Stimulated activated CD8-positive, alpha-beta memory T cell treated with anti-CD3 and anti-CD28 coated beads, Interleukin-7, amount 100 ng/mL, for 1 hour (primary cell): ENCODE measurements around the gene POU6F2.
A peak's percentile ranks its signal among the peaks of the same experiment; 100 is the strongest.

Experiments used
- DNase-seq, 2 donors: peaks; one replicate each; pipeline ENCODE4 v3.0.0-alpha.2; 2020; ENCODE audit warnings: low read depth in 2 of 2

POU6F2 gene

DNA sequence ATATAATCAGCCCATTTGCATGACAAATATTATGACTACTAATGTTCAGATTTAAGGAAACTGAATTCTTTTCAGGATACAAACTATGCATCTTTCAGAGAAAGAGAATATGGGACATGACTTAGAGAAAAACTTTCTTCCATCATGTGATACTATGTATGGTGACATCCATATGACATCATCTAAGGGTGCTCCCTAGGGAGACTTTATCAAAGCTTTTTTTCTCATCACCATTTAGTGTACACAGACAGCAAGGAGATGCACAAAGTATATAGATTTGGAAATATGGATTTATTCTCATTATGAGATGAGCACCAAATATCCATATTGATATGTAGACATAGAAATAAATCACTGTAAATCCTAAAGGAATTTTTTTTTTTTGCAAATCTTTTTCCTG, 424.3 kb downstream of the POU6F2 start:
- no peak for DNase-seq

DNA sequence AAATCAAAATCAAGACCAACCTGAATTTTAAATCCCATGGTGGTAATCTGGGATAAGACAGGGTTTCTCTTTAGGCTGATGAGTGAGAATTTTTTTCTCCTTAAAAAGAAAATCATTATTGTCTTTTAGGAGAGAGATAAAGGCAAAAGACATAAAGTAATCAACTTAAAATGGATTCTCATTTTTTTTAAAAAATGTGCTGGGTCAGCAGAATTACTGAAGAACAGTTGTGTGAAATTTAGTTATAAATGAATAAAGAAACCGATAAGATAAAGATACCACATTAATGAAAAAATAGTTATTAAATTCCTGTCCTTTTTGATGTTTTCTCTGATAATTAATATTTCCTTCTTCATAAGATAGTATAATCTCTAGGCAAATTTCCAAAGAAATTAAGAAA, 427.2 kb downstream of the POU6F2 start:
- no peak for DNase-seq

GRCh38 chr7:39405581-39405980, 427.9 kb downstream of the POU6F2 start:
- DNase-seq: no peak

GRCh38 chr7:39406467-39406866, 428.8 kb downstream of the POU6F2 start:
- DNase-seq: no peak

DNA sequence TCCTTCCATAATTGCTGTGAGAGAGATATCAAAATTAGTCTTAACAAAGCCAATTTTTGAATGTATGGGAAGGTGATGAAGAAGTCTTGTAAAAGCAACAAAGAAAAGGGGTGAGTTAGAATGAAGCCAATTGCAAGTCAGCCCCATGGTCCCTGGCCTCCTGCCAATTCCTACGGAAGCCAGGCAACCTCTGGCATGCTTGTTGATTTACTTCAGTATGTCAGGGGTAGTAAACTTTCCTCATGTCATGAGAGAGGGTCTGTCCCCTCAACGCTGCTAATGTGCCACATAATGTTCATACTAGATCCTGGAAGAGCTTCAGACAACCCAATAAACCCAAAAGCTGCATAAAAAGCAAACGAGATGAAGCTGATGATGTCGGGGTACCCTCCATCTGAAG, 429.4 kb downstream of the POU6F2 start:
- no peak for DNase-seq

GRCh38 chr7:39407723-39408122, 430.0 kb downstream of the POU6F2 start:
- DNase-seq: no peak

- DNase-seq: no peak
Measured at GRCh38 chr7:39408906-39409305, 431.2 kb downstream of the POU6F2 start.

DNA sequence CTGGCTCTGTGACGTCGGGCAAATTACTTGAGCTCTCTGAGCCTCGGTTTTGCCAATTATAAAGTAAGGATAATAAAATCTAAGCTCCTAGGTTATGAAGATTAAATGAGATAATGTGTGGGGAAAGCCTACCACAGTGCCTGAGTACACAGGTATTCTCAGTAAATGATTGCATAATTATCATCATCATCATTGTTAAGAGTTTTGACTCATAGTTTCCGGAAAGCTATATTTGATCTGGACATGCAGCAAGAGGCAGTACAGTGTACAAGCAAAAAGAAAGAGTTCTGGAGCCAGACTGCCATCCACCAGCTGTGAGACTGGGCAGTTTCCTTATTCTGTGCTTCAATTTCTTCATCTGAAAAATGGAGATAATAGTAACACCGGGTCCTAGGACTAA, 432.9 kb downstream of the POU6F2 start:
- DNase-seq: no peak

DNA sequence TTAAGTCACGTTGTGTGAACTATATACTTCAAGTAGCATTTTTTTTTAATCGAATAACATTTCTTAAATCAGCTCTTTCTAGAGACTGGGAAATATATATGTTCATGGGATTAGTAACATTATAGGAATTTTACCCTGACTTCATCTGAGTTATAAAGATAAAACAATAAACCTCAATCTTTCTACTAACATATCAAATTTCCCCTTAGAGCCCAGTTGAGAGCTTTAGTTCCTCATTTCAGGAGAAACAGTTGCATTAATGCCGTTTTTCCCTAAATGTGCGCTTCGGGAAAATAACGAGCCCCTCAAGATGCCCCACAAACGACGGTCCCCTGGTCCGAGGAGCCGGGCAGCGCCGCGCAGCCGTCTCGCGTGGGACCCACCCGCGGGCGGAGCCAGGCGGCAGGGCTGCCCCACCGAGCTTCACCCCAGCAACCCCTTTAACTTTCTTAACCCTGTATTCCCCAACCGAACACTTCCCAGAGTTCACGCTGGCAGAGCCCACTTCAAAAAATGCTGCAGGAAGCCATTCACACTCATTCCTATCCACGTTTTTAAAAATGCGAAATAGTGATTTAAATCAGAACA, 436.0 kb downstream of the POU6F2 start:
- DNase-seq: no peak

GRCh38 chr7:39414224-39415035, 436.7 kb downstream of the POU6F2 start:
- peak in 1 of 2 donors; percentile 2 for DNase-seq

- DNase-seq: no peak
Measured at GRCh38 chr7:39415091-39415787, 437.5 kb downstream of the POU6F2 start.

DNA sequence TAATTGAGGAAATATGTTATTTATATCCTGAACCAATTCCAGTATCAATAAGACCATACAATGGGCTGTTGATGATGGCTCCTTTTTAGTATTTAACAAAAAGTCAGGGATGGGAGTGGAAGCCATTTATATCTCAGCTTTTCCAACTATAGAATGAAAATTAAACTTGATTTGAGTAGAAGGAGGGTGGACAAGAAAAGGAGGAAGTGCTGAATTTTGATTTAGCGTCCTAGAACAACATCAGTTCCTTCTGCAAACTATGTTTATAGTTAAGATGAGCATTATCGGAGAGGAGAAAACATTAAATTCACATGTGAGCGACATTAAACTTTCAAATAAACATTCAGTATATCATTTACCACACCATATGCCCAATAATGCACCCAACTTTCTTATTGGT, 439.2 kb downstream of the POU6F2 start:
- DNase-seq: no peak

GRCh38 chr7:39417642-39418041, 439.9 kb downstream of the POU6F2 start:
- no peak for DNase-seq

DNA sequence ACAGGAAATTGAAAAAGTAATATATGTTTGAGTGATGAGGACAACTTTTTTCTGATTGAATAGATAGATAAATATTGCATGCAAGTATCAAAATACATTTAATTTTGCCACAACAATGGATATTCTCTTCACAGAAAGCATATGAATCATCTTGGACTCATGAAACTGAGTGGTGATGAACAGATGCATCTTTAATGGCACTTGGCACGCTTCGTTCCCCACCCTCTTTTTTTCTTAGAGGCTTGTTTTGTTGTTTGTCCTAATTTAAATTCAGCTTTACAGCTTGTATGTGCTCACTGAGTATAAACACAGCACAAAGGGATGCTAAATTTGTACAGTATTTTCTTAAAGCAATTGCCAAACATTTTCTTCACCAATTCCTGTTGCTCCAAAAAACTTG, 443.5 kb downstream of the POU6F2 start:
- no peak for DNase-seq

GRCh38 chr7:39421661-39422060, 444.0 kb downstream of the POU6F2 start:
- DNase-seq: no peak

DNA sequence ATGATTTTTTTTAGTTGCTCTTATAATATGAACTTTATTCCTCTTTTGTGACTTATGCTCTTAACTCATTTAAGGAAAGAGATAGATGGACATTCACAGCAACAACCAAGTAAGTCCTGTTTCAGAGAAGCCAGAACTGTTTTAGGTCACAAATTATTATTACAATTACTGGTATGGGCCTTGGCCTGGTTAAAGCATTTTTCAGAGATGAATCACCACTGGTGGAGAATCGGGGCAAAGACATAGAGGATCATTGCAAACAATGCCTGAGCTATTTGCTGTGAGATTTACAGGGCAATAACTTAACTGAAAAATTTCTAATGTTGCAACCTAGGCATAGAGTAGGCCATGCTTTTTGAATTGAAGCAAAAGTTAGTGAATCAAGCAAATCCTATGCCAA, 450.5 kb downstream of the POU6F2 start:
- no peak for DNase-seq

GRCh38 chr7:39429421-39429820, 451.7 kb downstream of the POU6F2 start:
- no peak for DNase-seq

DNA sequence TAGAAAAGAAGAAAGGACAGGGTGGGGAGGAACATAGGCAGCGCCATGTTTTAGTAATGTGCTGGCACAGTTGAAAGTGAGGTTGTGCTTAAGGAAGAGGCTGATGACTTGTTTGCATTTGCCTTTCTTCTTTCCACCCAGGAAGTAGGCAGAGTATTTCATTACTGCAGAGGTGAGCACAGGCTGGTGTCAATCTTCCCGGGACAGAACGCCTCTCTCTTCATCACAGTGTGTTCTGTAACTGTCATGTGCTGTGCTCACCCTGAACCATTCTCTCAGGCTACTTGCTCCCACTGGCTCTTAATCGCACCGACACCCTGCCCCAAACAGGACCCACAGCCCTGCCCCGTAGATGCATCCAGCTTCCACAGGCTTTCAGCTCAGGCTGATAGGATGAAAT, 452.7 kb downstream of the POU6F2 start:
- DNase-seq: no peak

DNA sequence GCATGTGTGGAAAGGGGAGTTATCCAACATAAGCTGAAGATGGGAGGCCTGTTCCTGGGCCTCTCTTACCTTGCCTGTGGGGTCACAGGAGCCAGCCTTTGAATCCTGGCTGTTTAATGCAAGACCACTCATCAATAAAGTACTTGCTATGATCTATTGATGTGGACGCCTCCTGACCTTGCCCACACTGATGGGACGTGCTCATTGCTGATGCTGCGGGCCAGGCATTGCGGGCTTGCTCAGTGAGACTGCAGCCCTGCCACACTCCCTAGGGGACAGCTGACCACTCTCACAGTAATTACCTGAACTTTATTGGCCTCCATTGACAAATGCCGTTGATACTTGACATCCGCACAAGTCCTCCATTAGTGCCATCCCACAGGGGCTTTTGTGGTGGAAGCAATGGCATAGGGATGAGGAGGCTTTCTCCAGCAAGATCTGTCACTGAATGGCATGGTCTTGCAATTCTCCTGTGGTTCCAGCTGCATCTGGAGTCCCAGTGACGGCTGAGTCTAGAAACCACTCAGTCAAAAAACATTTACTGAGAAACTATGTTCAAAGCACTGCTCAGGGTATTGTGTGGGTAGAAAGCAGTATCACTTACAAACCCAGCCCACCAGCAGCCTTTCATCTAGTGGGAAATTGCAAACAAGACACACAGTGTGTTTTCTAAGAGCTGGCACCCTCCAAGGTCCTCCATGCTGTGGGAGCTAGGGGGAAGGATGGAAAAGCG, 453.4 kb downstream of the POU6F2 start:
- no peak for DNase-seq

DNA sequence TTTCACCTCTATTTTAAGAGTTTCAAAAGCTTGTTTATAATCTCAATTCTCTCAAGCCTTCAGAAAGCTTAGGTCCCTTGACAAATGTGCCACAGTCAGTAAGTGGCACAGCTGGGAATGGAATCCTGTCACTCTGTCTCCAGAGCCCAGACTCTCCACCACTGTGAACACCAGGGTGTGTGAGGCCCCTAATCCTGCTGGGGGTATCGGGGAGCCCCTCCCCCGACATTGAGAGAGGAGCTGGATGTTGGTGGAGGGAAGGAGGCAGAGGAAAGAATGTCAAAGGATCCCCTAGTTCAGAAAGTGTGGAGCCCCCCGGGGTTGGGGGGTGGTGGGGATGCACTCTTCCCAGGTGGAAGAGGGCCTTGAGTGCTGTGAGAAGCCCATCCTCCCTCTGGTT, 454.7 kb downstream of the POU6F2 start:
- DNase-seq: no peak

DNA sequence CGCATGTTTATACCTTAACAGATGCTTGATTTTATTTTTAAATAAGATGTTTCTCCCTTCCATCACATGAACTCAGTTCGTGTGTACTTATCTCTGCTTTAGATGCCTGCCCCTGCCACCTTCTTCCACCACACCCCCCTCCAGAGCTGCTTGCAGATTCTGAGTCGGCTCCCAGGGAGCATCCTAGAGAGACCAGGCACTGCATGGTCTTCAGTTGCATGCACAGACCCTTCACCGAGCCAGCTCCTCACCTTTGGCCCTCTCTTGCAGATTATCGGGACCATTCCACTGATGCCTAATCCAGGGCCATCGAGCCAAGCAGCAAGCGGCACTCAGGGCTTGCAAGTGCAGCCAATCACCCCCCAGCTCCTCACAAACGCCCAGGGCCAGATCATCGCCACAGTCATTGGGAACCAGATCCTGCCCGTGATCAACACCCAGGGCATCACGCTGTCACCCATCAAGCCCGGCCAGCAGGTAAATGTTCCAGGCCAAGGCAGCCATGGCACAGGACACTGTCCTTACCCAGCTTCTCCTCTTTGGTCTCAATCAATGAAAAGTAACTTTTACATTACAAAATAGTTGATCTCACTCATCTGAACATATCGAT, 455.2 kb downstream of the POU6F2 start:
- DNase-seq: no peak

- no peak for DNase-seq
Measured at GRCh38 chr7:39433550-39433949, 455.8 kb downstream of the POU6F2 start.
